Small intestine (tissue), 7 donors: ENCODE results near the gene ABCA1. TPM values are rescaled to one million over a fixed set of nuclear protein-coding genes. Genes with fewer than 3 reads are reported as not detected.

ENCODE experiments used
- DNase-seq, 2 donors: peaks; one replicate each; pipeline versions ENCODE4 v3.0.0 to v3.0.0-alpha.2; 2013
- FAIRE-seq: peaks from 2 replicates; lab custom pipeline; 2012; peaks lifted over from hg19 to GRCh38; lab: Jason Lieb, UNC
- H3K27ac ChIP-seq, 3 donors: one replicate each; pipeline ENCODE4 v1.5.1; 2013; ENCODE audit warnings: low read length in 2 of 3, mild to moderate bottlenecking in 2 of 3, control low read depth in 1 of 3, inconsistent platforms in 1 of 3, low read depth in 1 of 3, moderate library complexity in 1 of 3
- H3K27me3 ChIP-seq, 3 donors: one replicate each; pipeline ENCODE4 v1.6.1; 2013; ENCODE audit warnings: low read length in 3 of 3, inconsistent platforms in 1 of 3; ENCODE audit not compliant: control insufficient read depth in 3 of 3, insufficient read depth in 3 of 3
- H3K36me3 ChIP-seq, 3 donors: one replicate each; pipeline ENCODE4 v1.6.1; 2013; ENCODE audit warnings: low read length in 3 of 3, inconsistent platforms in 1 of 3, low read depth in 1 of 3, mild to moderate bottlenecking in 1 of 3, moderate library complexity in 1 of 3; ENCODE audit not compliant: control insufficient read depth in 3 of 3, insufficient read depth in 2 of 3
- H3K4me1 ChIP-seq, 3 donors: one replicate each; pipeline ENCODE4 v1.6.1; 2013; ENCODE audit warnings: low read length in 2 of 3, inconsistent platforms in 1 of 3, low read depth in 1 of 3, mild to moderate bottlenecking in 1 of 3, moderate library complexity in 1 of 3; ENCODE audit not compliant: control insufficient read depth in 3 of 3, insufficient read depth in 2 of 3
- H3K4me3 ChIP-seq, 3 donors: one replicate each; pipeline ENCODE4 v1.5.1; 2013; ENCODE audit warnings: low read length in 3 of 3, control low read depth in 1 of 3, inconsistent platforms in 1 of 3, low read depth in 1 of 3, mild to moderate bottlenecking in 1 of 3, moderate library complexity in 1 of 3
- H3K9me3 ChIP-seq, 2 donors: one replicate each; pipeline ENCODE4 v1.6.1; 2013; ENCODE audit warnings: low read depth in 1 of 2, low read length in 1 of 2; ENCODE audit not compliant: control insufficient read depth in 2 of 2, insufficient read depth in 1 of 2
- WGBS, 3 donors: extraction: QIAGEN DNeasy Blood & Tissue Kit; methylation state at CpG; one replicate each; pipeline ENCODE4 v1.1.7; 2013; 5-methylcytosine and 5-hydroxymethylcytosine counted together
- polyA plus RNA-seq, 4 donors: library from polyadenylated mRNA; stranded (reverse) in 3 of 4; unstranded in 1 of 4; fragments of 200-250 nt in 3 of 4; fragments of 120-200 nt in 1 of 4; gene quantifications; one replicate each; pipeline versions ENCODE4 v1.2.1 to v1.2.3, GENCODE V29; 2013
- donor health status: healthy with polysubstance abuse.
- donor health status: control.
- donor health status: control.
- donor health status: Bipolar disorder and iron deficiency.
- donor health status: healthy.

Gene ABCA1
- polyA plus RNA-seq, 4 donors: 1.6 to 7.1 (median 3.1) TPM

DNA sequence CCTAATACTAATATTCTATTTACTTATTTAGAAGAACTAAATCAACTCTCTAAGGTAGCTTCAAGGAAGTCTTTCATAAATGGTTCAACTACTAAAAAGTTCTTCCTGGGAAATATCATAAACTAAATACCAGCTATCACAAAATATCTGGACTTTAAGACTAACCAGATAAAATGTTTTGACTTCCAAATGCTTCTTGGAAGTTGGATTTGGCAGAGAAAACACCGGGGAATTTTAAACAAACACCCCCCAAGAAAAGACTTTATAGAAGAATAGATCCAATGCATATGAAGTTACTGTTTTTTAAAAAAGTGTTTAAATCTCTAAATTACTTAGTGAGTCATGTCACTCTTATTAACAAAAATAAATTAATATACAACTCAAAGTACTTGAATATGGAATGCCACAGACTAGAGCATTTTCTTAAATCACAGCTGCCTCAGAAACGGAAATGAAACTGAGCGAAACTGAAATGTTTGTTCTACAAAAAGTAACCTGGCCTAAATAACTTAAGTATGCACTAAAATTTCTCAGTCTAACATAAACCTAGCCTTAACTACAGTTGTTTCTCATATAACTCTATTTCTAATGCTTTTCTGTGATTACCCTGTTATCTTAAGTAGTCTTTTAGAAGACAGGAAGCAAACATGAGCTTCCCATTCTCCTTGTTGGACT is 6.8 kb downstream of the ABCA1 start:
- H3K4me3 ChIP-seq: no peak overlapping the region
- H3K9me3 ChIP-seq: no peaks in the 10 kb centered on the region
- peaks cover 0 to 4% (median 0%) of the 10 kb centered on the region in 3 donors for H3K4me1 ChIP-seq
- no peaks in the 10 kb centered on the region for H3K27me3 ChIP-seq
- no peaks in the 10 kb centered on the region for H3K36me3 ChIP-seq
- no peak overlapping the region for H3K27ac ChIP-seq
- WGBS, 3 donors: 42 to 78% (median 75%) methylated on average over 3 of the region's 3 CpGs
- peak; percentile 33 for FAIRE-seq
- DNase-seq: no peak

DNA sequence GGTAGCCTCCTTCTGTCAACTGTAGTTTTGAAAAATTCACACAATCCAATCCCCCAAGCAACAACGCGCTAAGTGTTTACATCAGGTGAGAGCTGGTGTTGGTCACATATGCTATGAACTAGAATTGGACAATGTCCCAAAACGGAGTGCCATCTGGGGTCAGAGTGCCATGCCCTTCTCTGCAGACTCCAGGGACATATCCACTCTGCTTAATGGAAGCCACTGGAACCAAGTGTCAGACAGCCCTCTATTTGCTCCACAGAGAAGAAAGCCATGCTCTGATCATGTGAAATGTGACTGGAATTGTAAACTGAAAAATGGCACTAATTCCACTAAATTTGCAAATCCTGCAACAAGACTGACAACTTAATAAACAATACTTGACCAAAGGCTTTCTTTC is 12.2 kb downstream of the ABCA1 start:
- Histone ChIP-seq H3K9me3 (no peaks in the 10 kb centered on the region), H3K4me1 (peaks cover 0 to 2% (median 0%) of the 10 kb centered on the region in 3 donors), H3K36me3 (no peaks in the 10 kb centered on the region), H3K27ac (no peak overlapping the region), H3K27me3 (no peaks in the 10 kb centered on the region), H3K4me3 (no peak overlapping the region)
- WGBS, 3 donors: 85 to 90% (median 85%) methylated on average over 3 of the region's 3 CpGs
- no peak for FAIRE-seq
- DNase-seq: no peak

GRCh38 chr9:104915049-104915448 is 12.9 kb downstream of the ABCA1 start:
- Histone ChIP-seq H3K4me1 (peaks cover 0 to 2% (median 0%) of the 10 kb centered on the region in 3 donors), H3K4me3 (no peak overlapping the region), H3K9me3 (no peaks in the 10 kb centered on the region), H3K36me3 (no peaks in the 10 kb centered on the region), H3K27me3 (no peaks in the 10 kb centered on the region), H3K27ac (no peak overlapping the region)
- no peak for FAIRE-seq
- 70 to 92% (median 87%) methylated on average over 7 of the region's 7 CpGs for WGBS, 3 donors
- DNase-seq: no peak

DNA sequence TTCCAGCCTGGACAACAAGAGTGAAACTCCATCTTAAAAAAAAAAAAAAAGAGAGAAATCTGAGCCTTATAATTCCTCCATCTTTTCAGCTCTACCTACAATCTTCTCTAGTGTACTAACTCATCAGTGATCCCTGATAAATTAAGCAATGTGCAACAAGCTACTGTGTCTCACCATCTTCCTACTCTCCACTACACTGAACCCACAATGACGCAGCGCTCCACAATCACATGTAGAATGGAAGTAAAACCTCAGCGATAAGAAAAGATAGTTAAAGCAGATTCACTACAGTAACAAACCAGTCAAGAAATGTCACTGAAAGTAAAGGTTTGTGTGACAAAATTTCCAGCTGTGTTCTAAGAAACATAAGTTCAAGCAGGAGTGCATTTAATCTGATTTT is 13.5 kb downstream of the ABCA1 start:
- Histone ChIP-seq H3K4me1 (peaks cover 0 to 5% (median 0%) of the 10 kb centered on the region in 3 donors), H3K9me3 (no peaks in the 10 kb centered on the region), H3K4me3 (no peak overlapping the region), H3K27me3 (no peaks in the 10 kb centered on the region), H3K36me3 (no peaks in the 10 kb centered on the region), H3K27ac (no peak overlapping the region)
- no peak for DNase-seq
- WGBS, 3 donors: 88 to 94% (median 89%) methylated on average over 3 of the region's 3 CpGs
- no peak for FAIRE-seq

- FAIRE-seq: no peak
- no peak for DNase-seq
- Histone ChIP-seq H3K4me1 (peaks cover 0 to 5% (median 0%) of the 10 kb centered on the region in 3 donors), H3K9me3 (no peaks in the 10 kb centered on the region), H3K36me3 (no peaks in the 10 kb centered on the region), H3K27me3 (no peaks in the 10 kb centered on the region), H3K27ac (no peak overlapping the region), H3K4me3 (no peak overlapping the region)
- 66 to 74% (median 71%) methylated on average over 3 of the region's 3 CpGs for WGBS, 3 donors
Observed at GRCh38 chr9:104912606-104913005, 15.3 kb downstream of the ABCA1 start.

DNA sequence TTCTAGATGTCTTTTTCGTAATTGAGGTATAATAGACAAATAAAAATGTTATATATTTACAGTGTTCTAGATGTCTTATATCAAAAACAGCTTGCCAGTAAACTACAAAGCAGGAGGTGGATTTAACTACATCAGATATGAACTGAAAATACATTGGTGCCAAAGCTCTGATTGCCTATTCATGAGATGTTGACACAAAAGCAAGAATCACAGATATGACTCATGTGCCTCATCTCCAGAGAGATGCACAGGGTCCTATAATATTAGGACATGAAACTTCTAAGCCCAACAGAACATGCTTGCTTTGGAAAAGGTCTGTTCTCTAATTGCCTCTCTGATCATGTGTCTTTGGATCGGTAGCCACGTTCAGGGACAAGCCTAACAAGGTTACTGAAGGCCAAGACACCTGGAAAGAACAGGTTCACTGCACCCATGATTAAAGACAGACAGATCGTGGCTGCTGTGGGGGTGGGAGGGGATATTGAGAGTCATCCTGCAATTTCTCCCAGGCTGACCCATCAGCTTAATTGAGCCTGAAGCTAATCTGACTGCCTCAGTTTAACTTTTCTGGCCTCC is 16.8 kb downstream of the ABCA1 start:
- FAIRE-seq: no peak
- WGBS, 3 donors: 75 to 87% (median 76%) methylated on average over 4 of the region's 4 CpGs

GRCh38 chr9:104907278-104907951 is 20.5 kb downstream of the ABCA1 start:
- Histone ChIP-seq H3K27ac (peak overlapping the region in 1 of 3 donors; percentile 46), H3K4me1 (peaks cover 0 to 11% (median 7%) of the 10 kb centered on the region in 3 donors), H3K36me3 (no peaks in the 10 kb centered on the region), H3K4me3 (no peak overlapping the region), H3K9me3 (no peaks in the 10 kb centered on the region), H3K27me3 (no peaks in the 10 kb centered on the region)
- no peak for DNase-seq
- 71 to 78% (median 78%) methylated on average over 11 of the region's 11 CpGs for WGBS, 3 donors
- FAIRE-seq: no peak

More for the DNA sequence above, 16.8 kb downstream of the ABCA1 start:
- H3K27ac ChIP-seq: no peak overlapping the region
- no peak overlapping the region for H3K4me3 ChIP-seq
- H3K4me1 ChIP-seq: peaks cover 0 to 6% (median 0%) of the 10 kb centered on the region in 3 donors
- DNase-seq: no peak
- no peaks in the 10 kb centered on the region for H3K9me3 ChIP-seq
- no peaks in the 10 kb centered on the region for H3K27me3 ChIP-seq
- no peaks in the 10 kb centered on the region for H3K36me3 ChIP-seq

- FAIRE-seq (no peak), DNase-seq (no peak)
- no peaks in the 10 kb centered on the region for H3K36me3 ChIP-seq
- H3K27me3 ChIP-seq: no peaks in the 10 kb centered on the region
- peak overlapping the region in 1 of 3 donors; percentile 77 for H3K27ac ChIP-seq
- 85 to 87% (median 85%) methylated on average over 5 of the region's 5 CpGs for WGBS, 3 donors
- peaks cover 0 to 11% (median 7%) of the 10 kb centered on the region in 3 donors for H3K4me1 ChIP-seq
- H3K9me3 ChIP-seq: no peaks in the 10 kb centered on the region
- no peak overlapping the region for H3K4me3 ChIP-seq
Observed at GRCh38 chr9:104906441-104907277, 21.3 kb downstream of the ABCA1 start.
